ENCODE results near the gene TMEM131.
A peak's percentile ranks its signal among the peaks of the same experiment; 100 is the strongest.
"Not testable (repeated sequence)": the region's sequence is repeated elsewhere in the genome, so short reads cannot be mapped to it uniquely, and the experiment has no call there.

TMEM131 gene

DNA sequence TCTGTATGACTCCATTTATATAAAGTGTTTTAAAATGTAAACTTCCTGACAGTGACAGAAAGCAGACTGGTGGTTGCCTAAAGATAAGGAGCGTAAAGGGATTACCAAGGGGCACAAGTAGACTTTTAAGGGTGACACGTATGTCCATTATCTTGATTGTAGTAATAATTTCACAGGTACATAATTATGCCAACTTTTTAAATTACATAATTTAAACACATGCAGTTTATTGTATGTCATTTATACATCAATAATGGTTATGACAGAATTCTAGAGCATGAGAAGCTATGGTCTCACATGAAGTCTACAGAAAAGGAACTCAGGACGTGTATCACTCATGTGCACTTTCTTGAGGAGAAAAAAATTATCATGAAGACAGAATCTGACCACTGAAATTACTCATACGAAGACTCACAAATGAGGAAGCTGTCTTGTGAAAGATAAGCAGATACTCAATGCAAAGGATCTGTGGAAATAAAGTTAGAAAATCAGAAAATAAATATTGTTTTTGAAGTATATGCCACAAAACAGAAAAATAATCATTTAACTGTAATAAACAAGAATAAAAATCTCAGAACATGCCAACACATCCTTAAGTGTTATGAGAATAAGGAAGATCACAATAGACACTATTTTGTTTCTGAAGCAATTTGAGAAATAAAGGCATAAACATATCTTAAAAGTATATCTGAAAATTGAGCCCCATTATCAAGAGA lies 84.4 kb downstream of the TMEM131 start:
- DNase-seq (ENCODE audit: low spot score): no peak

DNA sequence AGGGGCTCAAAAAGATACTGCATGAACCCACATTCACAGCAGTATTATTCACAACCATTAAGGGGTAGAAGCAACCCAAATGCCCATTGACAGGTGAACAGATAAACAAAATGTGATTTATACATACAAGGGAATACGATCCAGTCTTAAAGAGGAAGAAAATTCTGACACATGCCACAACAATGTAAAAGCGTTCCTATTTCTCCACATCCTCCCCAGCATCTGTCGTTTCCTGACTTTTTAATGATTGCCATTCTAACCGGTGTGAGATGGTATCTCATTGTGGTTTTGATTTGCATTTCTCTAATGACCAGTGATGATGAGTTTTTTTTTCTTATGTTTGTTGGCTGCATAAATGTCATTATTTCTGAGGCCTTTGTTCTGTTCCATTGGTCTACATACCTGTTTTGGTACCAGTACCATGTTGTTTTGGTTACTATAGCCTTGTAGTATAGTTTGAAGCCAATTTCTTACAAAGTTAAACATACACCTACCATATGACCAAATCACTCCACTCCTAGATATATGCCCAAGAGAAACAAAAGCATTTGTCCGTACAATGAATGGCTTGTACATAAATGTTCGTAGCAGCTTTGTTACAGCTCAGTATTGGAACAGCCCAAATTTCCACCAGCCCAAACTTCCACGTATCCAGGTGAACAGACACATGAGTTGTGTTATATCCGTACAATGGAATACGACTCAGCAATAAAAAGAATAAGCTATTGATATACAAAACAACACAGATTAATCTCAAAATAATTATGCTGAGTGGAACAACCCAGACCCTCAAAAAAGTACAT lies 85.1 kb downstream of the TMEM131 start:
- no peak for DNase-seq (ENCODE audit: low spot score)

DNA sequence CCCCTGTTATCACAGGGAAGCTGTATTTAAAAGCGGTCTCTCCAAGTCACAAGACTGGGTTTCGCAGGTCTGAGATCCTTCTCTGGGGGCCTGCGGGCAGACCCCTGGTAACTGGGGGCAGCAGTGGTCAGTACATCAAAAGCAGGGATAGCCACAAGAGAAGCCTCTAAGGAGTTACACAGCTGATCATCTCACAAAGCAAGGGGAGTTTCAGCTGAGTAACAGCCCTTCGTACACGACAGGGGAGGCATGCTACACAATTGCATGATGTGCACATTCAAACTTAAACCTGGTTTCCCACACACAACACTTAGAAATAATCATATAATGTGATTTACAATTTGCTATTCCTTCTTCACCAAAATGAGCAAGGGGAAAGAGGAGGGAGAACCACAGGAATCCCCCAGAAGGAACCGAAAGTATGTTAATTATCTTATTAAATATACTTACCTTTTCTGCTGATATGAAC lies 87.5 kb downstream of the TMEM131 start:
- no peak for DNase-seq (ENCODE audit: low spot score)

DNA sequence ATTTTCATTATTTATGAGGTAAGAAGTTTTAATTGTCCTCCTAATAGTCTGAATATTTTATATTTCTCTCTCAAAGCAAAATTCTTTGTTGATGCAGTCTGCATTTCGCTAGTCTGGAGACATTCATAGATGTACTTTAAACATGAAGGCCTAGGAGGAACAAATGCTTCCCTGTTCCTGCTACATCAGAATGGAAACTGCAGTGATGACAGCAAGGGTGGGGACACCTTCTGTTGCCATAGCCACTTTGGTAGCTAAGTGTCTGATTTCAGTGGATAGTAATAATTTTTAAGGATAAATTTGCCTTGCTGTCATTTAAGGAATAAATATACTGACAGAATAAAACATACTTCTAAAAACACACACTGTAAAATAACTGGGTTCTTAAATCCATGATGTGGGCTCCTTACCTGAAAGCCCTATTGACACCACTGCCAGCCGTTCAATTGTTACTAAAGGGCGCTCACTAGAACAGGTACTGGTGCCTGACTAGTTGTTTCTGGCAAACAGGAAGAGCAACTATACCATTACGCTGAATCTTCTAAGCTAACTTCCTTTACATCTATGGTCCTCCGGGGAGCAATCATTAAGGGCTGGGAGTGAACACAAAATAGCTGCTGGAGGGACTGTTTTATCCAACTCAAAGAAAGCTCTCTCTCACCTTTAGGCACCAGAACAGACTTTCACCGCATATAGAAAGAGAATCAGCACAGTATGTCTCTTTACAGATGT lies 88.2 kb downstream of the TMEM131 start:
- DNase-seq (ENCODE audit: low spot score): no peak

DNA sequence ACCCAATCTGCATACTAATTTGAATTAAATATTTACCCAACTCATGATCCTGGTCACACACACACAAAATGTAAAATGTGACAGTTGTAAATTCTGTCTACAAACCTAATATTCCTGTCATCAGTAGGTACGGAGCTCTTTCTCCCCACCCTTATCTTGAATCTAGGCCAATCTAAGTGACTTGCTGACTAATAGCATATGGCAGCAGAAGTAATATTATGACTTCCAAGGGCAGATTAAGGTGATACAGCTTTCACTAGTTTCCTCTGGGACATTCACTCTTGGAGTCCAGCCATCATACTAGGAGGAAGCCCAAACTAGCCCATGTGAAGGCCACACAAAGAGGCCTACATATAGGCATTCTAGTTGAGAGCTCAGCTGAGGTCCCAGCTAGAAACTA lies 89.4 kb downstream of the TMEM131 start:
- DNase-seq (ENCODE audit: low spot score): no peak

DNA sequence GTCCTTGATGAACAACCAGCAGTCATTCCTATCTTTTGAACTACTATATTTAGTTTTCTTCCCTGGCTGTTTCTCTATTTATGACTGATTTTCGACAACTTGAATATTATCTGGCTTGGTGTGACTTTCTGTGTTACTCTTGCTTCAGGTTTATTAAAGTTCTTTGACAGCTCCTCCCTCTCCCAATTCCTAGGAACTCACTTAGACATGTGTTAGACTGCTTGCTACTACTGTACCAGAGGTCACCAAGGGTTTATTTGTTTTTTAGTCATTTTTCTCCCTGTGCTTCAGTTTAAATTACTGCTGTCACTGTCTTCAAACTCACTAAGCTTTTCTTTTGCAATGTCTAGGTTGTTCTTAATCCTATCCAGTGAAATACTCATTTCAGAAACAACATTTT lies 90.5 kb downstream of the TMEM131 start:
- no peak for DNase-seq (ENCODE audit: low spot score)

DNA sequence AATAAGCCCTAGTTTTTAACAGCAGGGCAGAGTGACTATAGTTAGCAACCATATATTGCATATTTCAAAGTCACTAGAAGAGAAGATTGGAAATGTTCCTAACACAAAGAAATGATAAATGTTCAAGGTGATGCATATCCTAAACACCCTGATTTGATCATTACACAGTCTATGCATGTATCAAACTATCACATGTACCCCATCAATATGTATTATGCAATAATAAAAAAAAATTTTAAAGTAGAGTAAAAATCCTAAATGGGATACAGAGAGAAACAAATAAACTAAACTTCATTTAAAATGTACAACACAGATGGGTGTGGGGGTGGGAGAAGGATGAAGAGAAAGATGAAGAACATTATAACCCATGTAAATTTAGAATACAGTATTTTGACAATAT lies 93.9 kb downstream of the TMEM131 start:
- no peak for DNase-seq (ENCODE audit: low spot score)

DNA sequence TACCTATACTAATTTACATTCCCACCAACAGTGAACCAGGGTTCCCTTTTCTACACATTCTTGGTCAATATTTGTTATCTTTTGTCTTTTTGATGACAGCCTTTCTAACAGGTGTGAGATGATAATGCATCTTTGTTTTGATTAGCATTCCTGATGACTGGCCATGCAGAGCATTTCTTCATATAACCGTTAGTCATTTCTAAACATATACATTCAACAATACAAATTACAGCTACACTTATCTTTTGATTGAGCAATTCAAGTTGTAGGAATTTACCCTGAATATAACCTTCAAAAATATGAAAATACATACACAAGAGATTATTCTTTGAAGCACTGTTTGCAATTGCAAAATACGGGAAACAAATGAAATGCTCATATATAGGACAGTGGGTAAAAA lies 94.9 kb downstream of the TMEM131 start:
- no peak for DNase-seq (ENCODE audit: low spot score)

DNA sequence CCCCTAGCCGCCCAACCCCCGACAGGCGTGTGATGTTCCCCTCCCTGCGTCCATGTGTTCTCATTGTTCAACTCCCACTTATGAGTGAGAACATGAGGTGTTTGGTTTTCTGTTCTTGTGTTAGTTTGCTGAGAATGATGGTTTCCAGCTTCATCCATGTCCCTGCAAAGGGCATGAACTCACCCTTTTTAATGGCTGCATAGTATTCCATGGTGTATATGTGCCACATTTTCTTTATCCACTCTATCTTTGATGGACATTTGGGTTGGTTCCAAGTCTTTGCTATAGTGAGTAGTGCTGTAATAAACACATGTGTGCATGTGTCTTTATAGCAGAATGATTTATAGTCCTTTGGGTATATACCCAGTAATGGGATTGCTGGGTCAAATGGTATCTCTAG lies 102.7 kb downstream of the TMEM131 start:
- not testable (repeated sequence) for DNase-seq (ENCODE audit: low spot score)

DNA sequence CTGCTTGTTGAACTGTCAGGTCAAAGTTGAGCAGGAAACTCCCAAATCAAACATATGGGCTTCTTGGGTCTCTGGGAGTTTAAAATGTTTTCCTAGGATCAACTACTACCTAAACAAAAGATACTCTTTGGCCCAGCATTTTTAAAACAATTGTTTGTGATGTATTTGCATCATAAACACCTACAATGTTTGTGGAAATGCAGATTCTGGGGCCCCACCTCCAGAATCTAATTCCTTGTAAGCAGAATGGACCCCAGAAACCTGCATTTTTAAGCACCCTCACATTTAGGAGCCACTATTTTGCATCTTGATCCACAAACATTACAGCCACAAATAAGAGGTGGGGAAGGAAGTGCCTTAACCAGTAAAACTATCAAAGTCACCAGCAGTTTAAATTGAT lies 104.1 kb downstream of the TMEM131 start:
- DNase-seq (ENCODE audit: low spot score): no peak

DNA sequence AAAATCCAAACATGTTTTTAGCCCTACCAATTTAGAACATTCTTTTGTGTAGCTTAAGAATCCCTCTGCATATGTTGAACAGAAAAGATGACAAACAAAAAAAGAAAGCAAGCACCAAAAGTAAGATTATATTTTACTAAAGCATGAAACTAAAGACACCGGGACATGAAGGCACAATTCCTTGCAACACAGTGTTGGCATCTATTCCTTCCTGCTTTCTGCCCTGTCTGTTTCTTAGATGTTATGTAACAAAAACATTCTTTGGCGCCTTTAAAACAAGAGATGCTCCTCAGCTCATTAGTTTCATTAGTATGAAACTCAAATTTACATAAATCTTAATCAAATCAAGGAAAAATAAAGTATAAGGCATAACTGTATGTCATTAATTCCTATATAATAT lies 106.6 kb downstream of the TMEM131 start:
- no peak for DNase-seq (ENCODE audit: low spot score)

DNA sequence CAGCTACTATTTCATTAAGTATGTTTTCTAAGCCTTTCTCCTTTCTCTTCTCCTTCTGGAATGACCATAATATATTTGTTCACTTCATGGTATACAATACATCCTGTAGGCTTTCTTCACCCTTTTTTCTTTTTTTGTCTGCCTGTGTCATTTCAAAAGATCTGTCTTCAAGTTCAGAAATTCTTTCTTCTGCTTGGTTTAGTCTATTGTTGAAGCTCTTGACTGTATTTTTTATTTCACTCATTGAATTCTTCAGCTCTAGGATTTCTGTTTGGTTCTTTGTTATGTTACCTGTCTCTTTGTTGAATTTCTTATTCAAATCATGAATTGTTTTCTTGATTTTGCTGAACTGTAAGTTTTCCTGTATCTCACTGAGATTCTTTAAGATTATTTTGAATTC lies 109.9 kb downstream of the TMEM131 start:
- no peak for DNase-seq (ENCODE audit: low spot score)

DNA sequence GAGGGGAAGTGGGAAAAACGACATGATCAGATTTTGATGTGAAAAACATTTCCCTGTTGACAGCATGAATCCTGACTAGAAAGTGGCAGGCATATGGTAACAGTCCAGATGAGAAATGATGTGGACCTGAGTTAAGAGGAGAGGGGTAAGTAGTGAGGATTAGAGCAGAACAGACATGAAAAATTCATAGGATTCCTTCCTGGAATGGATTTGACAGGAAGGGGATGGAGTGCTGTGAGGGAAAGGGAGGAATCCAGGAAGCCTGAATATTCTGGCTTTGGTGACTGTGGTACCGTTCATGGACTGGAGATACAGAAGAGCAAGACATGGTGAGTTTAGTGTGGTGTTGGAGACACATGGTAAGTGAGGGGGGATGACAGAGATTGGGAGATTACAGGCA lies 115.4 kb downstream of the TMEM131 start:
- DNase-seq (ENCODE audit: low spot score): no peak

DNA sequence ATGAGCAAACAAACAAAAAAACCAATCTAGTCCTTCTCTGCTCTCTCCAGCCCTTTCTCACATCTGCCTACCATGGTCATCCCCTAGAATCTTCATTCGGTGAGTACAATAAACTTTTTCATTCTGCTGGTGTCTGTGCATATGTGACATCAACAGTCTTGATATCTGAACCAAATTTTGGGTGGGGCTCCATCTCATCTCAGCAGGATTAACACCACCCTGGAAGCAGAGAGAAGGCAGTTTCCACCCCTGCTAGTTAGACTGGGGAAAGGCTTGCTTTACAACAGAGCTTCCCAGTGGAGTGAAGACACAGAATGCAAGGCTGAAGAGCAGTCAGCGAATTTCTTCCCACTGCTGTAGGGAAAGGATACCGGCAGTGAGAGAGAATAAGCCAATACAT lies 116.9 kb downstream of the TMEM131 start:
- no peak for DNase-seq (ENCODE audit: low spot score)

DNA sequence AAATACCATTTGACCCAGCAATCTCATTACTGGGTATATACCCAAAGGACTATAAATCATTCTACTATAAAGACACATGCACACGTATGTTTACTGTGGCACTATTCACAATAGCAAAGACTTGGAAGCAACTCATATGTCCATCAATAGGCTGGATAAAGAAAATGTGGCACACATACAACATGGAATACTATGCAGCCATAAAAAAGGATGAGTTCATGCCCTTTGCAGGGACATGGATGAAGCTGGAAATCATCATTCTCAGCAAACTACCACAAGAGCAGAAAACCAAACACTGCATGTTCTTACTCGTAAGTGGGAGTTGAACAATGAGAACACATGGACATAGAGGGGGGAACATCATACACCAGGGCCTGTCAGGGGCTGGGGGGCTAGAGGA lies 117.4 kb downstream of the TMEM131 start:
- DNase-seq (ENCODE audit: low spot score): not testable (repeated sequence)

DNA sequence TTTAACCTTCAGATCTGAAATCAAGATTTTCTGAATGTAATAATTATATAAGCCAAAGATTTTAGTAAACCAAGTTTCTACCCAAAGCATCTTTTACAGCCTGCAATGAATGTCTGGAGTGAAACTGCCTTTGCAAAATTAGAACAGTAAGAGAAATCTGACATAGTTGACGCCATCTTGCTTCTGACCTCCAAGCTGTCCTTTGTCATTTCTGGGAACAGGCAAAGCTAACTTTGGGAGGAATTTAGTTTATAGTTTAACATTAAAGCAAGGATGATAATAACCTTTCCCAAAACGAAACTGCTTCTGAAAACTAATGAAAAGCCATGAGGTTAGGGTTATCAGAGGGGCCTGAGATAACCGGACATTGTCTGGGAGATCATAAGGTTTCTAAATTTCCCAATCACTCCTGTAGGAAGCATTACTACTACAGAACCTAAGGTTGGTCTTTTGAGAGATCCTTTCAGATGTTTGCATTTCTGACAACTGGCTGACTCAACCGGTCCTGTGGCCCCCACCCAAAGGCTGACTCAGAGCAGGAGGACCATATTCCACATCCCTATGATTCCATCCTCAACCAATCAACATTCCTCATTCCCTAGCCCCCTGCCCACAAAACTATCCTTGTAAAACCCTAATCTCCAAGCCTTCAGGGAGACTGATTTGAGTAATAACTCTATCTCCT lies 124.5 kb downstream of the TMEM131 start:
- DNase-seq (ENCODE audit: low spot score): peak; percentile 40

DNA sequence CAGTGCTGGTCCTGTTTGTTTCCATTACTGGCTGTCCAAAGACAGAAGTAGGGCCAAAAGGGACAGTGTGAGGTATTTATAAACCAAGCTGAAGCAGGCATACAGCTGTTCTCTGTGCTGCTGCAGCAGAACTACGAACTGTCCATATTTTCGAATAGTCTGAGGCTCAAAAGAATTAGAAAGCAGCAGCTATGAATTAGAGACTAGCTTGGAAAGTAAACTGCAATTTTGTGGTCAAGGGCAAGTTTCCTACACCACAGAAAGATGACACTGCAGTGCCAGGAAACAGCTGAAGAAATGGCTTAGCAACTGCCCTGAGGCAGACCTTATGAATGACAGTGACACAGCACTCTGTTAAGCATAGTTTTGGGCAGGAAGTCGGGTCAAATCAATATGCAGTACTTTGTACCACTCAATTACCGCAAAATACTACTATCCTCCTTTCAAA lies 125.3 kb downstream of the TMEM131 start:
- DNase-seq (ENCODE audit: low spot score): peak; percentile 84

DNA sequence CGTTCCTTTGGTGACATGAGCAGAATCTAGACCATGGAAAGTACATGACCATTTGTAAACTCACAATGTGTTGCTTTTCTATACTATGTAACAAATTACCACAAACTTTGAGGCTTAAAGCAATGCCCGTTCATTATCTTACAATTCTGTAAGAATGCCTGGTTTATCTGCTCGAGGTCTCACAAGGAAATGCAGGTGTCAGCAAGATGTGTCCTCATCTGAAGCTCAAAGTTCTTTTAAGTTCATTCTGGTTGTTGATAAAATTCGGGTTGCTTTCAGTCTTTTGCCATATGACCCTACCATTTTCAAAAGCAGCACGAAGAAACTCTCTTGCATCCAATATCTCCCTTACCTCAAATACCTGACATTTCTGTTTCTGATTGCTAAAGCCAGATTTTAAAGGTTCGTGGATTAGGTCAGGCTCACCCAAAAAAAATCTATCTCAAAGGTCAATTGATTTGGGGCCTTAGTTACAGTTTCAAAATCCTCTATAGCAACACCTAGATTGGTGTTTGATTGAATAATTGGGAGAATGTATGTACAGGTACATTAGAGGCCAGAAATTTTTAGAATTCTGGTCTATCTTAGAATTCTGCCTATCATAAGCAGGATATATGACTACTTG lies 125.9 kb downstream of the TMEM131 start:
- no peak for DNase-seq (ENCODE audit: low spot score)

DNA sequence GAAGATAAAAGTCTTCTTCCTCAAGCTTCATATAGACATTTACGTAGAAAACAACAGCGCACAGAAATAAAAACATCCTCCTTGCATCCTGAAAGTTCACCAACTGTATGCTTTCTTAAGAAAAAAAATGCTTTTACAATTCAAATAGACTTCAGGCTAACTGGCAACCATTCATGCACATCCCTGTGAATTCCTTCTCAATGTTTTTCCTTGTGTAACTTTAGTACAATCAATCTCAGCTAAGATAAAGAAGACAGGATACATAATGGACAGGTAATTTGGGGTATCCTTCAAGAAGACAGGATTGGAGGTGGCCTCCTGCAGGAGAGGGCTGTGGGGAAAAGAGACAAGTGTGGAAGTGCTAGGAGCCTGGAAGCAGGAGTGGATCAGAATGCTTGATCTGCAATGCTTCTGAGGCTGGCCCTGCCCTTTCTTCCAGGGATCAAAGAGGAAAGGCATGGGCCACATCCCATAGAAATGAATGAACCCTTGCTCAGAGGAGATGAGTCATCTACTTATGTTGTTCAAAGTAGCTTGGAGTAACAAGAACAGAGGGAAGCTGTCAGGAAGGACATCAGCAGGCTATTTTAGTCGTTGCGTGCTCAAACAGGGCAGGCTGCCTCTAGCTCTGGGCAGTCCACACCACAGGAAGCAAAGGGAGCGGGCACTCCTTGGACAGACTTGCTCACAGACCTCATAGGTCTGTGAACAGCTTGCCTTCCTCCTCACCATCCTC lies 126.6 kb downstream of the TMEM131 start:
- peak; percentile 87 for DNase-seq (ENCODE audit: low spot score)

DNA sequence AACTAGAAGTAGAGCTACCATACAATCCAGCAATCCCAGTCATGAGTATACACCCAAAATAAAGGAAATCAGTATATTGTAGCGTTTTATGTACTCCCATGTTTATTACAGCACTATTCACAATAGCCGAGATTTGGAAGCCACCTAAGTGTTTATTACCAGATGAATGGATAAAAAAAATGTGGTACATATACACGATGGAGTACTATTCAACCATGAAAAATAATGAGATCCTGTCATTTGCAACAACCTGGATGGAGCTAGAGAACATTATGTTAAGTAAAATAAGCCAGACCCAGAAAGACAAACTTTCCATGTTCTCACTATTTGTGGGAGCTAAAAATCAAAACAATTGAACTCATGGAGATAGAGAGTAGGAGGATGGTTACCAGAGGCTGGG lies 131.9 kb downstream of the TMEM131 start:
- no peak for DNase-seq (ENCODE audit: low spot score)

DNA sequence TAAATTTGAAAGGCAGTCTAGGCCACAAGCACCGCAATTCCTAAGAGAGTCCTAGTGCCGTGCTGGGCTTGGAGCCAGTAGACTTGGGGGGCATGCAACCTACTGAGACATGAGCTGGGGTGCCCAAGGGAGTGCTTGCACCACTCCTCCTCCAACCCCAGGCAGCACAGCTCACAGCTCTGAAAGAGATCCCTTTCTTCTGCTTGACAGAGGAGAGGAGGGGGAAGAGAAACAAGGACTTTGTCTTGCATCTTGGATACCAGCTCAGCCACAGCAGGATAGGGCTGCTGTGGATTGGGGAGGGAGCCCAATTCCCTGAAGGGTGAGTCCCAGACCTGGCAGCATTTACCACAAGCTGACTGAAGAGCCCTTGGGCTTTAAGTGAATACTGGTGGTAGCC lies 134.6 kb downstream of the TMEM131 start:
- no peak for DNase-seq (ENCODE audit: low spot score)
